GM12875 (cell line): ENCODE measurements around the gene C1orf141.

Source experiments
- H3K4me3 ChIP-seq: one replicate; pipeline ENCODE4 v1.5.1; 2011; ENCODE audit warnings: low read depth, low read length, control low read depth
- TF ChIP-seq, protein P1 (sequence below): IDR thresholded peaks from 2 replicates; pipeline ENCODE4 v1.5.1; 2011; ENCODE audit warnings: low read depth, mild to moderate bottlenecking, control low read depth, inconsistent platforms, low read length, moderate library complexity, borderline replicate concordance; ENCODE audit not compliant: insufficient read depth

The C1orf141 gene

DNA sequence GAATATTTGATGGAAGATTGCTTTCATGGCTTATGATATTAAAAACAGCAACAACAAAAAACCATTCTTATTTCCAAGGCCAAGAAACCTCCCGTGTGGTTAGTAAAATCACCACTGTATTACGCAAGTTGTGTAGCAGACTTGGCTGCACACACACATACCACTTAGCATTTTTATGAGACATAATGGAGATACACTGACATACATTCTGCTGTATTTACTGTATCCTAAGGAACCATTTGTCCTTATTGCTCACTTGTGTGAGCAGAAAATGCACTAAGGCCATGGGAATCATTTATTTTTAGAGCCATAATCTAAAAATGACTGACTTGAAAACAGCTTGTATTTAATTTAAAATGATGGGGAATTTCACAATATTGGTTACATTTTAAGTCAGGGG lies 584 bp upstream of the C1orf141 start:
- TF ChIP-seq, protein P1, sequence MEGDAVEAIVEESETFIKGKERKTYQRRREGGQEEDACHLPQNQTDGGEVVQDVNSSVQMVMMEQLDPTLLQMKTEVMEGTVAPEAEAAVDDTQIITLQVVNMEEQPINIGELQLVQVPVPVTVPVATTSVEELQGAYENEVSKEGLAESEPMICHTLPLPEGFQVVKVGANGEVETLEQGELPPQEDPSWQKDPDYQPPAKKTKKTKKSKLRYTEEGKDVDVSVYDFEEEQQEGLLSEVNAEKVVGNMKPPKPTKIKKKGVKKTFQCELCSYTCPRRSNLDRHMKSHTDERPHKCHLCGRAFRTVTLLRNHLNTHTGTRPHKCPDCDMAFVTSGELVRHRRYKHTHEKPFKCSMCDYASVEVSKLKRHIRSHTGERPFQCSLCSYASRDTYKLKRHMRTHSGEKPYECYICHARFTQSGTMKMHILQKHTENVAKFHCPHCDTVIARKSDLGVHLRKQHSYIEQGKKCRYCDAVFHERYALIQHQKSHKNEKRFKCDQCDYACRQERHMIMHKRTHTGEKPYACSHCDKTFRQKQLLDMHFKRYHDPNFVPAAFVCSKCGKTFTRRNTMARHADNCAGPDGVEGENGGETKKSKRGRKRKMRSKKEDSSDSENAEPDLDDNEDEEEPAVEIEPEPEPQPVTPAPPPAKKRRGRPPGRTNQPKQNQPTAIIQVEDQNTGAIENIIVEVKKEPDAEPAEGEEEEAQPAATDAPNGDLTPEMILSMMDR = no peak
- no peak overlapping the region for H3K4me3 ChIP-seq

DNA sequence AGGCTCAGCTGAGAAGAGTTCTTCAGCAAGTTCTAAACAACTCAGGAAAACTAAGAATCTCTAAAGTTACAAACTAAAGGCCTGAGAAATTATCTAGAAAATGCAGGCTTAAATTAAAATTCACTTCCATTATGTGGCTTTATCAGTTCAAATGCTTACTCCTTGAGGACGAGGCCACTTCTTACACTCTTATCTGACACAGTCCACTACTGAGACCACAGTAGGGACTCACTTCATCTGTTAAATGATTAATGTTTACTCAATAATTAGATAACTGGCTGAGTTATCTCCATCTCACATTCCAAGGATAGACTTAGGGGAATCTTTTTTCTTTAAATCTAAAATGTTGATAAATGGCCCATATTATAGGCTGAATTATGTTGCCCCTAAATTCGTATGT lies 1.6 kb downstream of the C1orf141 start:
- TF ChIP-seq, protein P1 = no peak

DNA sequence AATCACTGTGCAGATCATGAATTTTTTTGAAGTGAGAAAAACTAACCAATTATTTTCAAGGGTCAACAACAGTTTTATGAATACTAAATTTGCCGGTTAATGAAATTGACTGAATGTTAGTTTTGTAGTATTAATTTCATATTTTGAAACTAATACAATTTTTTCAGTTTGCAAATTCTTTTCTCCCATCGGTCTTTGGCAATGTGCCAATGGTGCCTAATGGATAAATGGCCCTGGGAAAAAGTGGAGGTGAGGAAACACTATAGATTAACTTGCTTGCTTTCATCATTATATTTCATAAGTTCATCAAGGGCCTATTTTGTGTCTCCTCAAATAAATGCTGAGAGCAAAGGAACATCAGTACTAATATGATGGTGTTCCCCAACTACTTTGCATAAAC lies 4.1 kb downstream of the C1orf141 start:
- TF ChIP-seq, protein P1 = no peak
- H3K4me3 ChIP-seq = no peak overlapping the region

More for the DNA sequence above, 1.6 kb downstream of the C1orf141 start:
- no peak overlapping the region for H3K4me3 ChIP-seq

DNA sequence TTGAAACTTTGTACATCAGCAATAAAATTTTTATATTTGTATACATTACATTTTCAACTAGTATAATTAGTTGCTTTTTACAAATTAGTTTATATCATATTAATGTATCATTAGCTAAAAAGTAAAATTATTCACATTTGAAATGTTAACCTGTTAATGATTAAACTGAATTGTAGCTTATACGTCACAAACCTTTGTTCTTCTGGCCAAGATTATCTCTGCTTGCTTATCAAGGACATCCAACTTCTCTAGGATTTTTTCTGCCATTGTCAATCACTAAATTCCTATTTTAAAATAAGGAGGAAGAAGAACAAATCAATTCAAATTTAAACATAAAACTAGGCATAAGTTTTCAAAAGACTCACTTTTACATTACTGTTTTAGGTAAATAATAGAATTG lies 7.8 kb downstream of the C1orf141 start:
- no peak overlapping the region for H3K4me3 ChIP-seq
- TF ChIP-seq, protein P1 = no peak

DNA sequence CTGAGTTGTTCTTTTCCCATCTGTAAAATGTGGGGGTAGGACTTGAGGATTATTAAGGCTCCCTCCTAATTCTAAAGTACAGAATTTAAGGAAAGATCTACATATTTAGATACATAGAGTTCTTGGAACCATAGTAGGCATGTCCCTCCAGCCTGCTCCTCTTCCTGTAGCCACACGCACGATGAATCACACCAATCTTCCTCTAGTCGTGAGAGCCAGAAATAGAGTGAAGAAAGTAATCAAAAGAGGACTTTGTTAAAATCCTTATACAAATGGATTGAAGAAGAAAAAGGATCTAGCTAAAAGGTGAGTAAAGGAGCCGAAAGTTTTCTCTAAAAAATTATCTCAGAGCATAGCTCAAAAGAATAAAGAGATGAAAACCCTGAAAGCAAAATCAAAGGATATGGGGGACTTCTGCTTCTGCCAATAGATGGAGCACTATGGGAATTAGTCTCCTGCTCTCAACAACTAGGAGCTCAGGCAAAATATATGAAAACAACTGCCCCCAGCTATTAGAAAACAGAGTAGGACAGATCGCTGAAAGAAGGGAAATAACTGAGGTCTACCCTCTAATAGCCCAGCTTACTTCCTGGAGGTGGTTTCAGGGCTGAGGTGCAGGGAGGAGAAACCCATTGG lies 8.5 kb downstream of the C1orf141 start:
- no peak overlapping the region for H3K4me3 ChIP-seq
- TF ChIP-seq, protein P1 = no peak

DNA sequence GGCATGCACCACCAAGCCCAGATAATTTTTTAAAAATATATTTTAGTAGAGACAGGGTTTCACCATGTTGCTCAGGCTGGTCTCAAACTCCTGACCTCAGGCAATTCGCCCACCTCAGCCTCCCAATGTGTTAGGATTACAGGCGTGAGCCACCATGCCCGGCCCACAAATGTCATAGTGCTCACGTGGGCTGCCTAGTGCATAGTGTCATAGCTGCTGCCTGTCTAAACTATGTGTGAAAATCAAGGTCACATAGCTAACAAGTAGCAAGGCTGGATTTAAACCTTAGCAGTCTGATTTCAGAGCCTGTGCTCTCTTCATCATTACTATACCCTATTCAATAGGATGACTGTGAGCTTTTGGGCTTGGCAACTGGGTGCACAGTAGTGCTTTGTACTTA lies 10.3 kb downstream of the C1orf141 start:
- TF ChIP-seq, protein P1 = no peak
- H3K4me3 ChIP-seq = no peak overlapping the region

DNA sequence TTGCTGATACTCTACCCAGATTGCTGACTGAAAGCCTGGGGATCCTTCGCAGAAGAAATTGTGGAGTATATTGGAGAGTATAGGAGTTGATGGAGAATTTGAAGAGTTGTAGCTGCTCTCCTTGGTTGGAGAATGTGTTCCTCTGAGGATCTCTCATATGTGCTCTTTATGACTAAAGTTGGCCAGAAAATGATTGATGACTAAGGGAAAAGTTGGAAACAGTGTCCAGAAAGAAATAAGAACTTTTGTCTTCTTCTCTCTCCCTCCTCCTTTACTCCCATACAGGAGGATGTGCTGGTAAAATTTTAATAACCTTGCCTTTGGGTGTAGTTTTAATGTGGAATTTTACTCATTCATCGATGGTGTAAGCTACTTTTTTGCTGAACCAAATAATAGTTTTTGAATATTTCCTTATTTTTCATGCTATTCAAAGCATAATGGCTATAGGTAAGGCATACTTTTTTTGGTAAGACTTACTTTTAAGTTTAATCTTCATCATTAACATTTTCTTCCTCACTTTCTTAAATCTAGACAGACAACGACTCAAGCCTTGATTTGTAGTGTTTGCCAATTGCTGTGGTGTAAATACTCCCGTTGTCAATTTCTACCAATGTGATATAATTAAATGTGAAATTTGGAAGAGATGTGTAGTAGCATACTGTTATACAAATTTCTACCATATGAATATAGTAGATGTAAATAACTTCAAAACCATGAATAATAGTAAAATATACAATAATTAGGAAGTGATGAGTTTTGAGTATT lies 13.7 kb downstream of the C1orf141 start:
- TF ChIP-seq, protein P1 = no peak
- no peak overlapping the region for H3K4me3 ChIP-seq
